ACC112 (cell line): ENCODE data around the gene NNMT.

Source experiments
- H2AFZ ChIP-seq: fragments of 200-600 bp; sonication (generic); one replicate; pipeline ENCODE4 v1.6.0; 2017; ENCODE audit warnings: antibody characterized with exemption, low read length; ENCODE audit not compliant: unreplicated experiment
- H3K27ac ChIP-seq: fragments of 200-600 bp; sonication (generic); 2 replicates; pipeline ENCODE4 v1.5.1; 2014; ENCODE audit warnings: low read depth, mild to moderate bottlenecking, antibody characterized with exemption, low read length, moderate library complexity
- H3K27me3 ChIP-seq: fragments of 200-600 bp; sonication (generic); 2 replicates; pipeline ENCODE4 v1.6.1; 2014; ENCODE audit warnings: mild to moderate bottlenecking, antibody characterized with exemption, low read length, moderate library complexity, mixed read lengths; ENCODE audit not compliant: insufficient read depth
- H3K36me3 ChIP-seq: fragments of 200-600 bp; sonication (generic); 2 replicates; pipeline ENCODE4 v1.6.1; 2016; ENCODE audit warnings: mild to moderate bottlenecking, antibody characterized with exemption, low read length, moderate library complexity, mixed read lengths; ENCODE audit not compliant: insufficient read depth
- H3K4me1 ChIP-seq: fragments of 200-600 bp; sonication (generic); one replicate; pipeline ENCODE4 v1.6.1; 2016; ENCODE audit warnings: low read length, mixed read lengths; ENCODE audit not compliant: insufficient read depth, unreplicated experiment, control insufficient read depth
- H3K4me3 ChIP-seq: fragments of 200-600 bp; sonication (generic); 2 replicates; pipeline ENCODE4 v1.5.1; 2014; ENCODE audit warnings: mild to moderate bottlenecking, low read depth, low read length
- H3K79me2 ChIP-seq: fragments of 200-600 bp; sonication (generic); one replicate; pipeline ENCODE4 v1.6.0; 2016; ENCODE audit warnings: low read length; ENCODE audit not compliant: control insufficient read depth, unreplicated experiment, insufficient read depth

The NNMT gene

DNA sequence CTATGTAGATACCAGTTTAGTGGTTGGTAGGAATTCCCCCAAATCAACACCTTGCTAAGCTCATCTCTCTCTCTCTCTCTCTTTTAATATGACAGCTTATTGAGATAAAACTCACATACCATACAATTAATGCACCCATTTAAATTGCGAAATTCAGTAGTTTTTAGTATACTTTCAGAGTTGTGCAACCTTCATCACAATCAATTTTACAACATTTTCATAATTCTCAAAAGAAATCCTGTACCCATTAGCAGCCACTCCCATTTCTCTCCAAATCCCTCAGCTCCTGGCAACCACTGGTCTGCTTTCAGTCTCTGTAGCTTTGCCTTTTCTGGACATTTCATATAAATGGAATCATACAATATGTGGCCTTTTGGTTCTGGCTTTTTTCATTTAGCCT lies 13.3 kb downstream of the NNMT start:
- peaks cover 38% of the 10 kb centered on the region for H3K36me3 ChIP-seq
- H3K79me2 ChIP-seq, result peaks cover 74% of the 10 kb centered on the region

DNA sequence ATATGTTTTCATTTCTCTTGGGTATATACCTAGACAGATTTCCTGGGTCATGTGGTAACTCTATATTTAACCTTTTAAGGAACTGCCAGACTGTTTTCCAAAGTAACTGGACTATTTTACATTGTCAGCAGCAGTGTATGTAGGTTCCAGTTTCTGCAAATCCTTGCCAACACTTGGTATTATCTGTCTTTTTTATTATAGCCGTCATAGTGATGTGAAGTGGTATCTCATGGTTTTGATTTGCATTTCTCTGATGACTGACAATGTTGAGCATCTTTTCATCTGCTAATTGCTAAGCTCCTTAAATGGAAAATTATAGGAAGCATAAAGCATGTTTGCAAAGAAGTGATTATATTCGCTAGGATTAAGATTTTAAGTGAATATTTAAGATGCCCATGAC lies 13.9 kb downstream of the NNMT start:
- no peaks in the 10 kb centered on the region for H3K27me3 ChIP-seq
- peaks cover 39% of the 10 kb centered on the region for H3K36me3 ChIP-seq
- no peak overlapping the region for H2AFZ ChIP-seq
- H3K4me1 ChIP-seq, result peaks cover 41% of the 10 kb centered on the region
- H3K4me3 ChIP-seq, result 0 out of 2 replicates have a peak overlapping the region, but pooled peaks have one; percentile 50
- H3K79me2 ChIP-seq, result peaks cover 68% of the 10 kb centered on the region
- H3K27ac ChIP-seq, result peak overlapping the region; percentile 96

More for the DNA sequence above, 13.3 kb downstream of the NNMT start:
- H3K27ac ChIP-seq, result peak overlapping the region; percentile 96
- peaks cover 41% of the 10 kb centered on the region for H3K4me1 ChIP-seq
- H2AFZ ChIP-seq, result no peak overlapping the region
- H3K4me3 ChIP-seq, result peak overlapping the region; percentile 50
- H3K27me3 ChIP-seq, result no peaks in the 10 kb centered on the region

GRCh38 chr11:114311946-114312345 lies 15.7 kb downstream of the NNMT start:
- Histone ChIP-seq H3K79me2 (peaks cover 63% of the 10 kb centered on the region), H3K4me1 (peaks cover 39% of the 10 kb centered on the region), H3K27ac (no peak overlapping the region), H3K27me3 (no peaks in the 10 kb centered on the region), H3K4me3 (no peak overlapping the region), H2AFZ (no peak overlapping the region), H3K36me3 (peaks cover 46% of the 10 kb centered on the region)

DNA sequence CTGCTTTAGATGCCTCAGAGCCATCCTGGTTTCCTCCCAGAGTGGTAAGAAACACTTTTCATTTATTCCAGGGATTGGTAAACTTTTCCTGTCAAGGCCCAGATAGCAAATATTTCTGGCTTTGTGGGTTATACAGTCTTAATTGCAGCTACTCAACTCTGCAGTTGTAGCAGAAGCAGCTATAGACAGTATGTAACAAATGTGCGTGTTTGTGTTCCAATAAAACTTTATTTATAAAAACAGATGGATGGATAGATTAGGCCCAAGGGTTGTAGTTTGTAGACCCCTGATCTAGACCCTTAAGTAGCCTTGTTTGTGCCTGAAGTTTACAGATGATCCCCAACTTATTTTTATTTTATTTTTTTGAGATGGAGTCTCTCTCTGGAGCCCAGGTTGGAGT lies 17.9 kb downstream of the NNMT start:
- Histone ChIP-seq H3K4me1 (peaks cover 30% of the 10 kb centered on the region), H3K27me3 (no peaks in the 10 kb centered on the region), H3K79me2 (peaks cover 44% of the 10 kb centered on the region), H2AFZ (no peak overlapping the region), H3K27ac (no peak overlapping the region), H3K36me3 (peaks cover 46% of the 10 kb centered on the region), H3K4me3 (no peak overlapping the region)

GRCh38 chr11:114315749-114316368 lies 19.7 kb downstream of the NNMT start:
- Histone ChIP-seq H3K4me3 (no peak overlapping the region), H3K27ac (peak overlapping the region; percentile 83; the same call in 1 of the 2 replicates), H3K4me1 (peaks cover 24% of the 10 kb centered on the region), H3K36me3 (peaks cover 38% of the 10 kb centered on the region), H3K27me3 (no peaks in the 10 kb centered on the region), H3K79me2 (peaks cover 27% of the 10 kb centered on the region), H2AFZ (no peak overlapping the region)

GRCh38 chr11:114316980-114317786 lies 21.0 kb downstream of the NNMT start:
- peaks cover 14% of the 10 kb centered on the region for H3K79me2 ChIP-seq
- peak overlapping the region; percentile 83 for H3K27ac ChIP-seq

DNA sequence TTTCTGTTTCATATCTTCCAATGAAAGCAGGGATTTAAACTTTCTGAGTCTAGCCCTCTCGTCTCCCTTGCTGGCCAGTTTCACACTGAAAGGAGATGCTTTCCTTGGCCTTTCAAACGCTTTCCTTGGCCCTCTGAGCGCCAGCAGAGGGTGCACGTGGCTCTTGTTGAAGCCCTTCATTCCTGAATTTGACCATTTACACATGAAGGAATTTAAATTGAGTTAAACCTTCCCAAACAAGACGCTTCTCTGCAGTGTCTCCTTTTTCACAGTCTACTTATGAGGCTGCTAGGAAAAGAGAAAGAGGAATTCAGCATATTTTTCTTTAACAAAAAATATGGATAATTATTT lies 21.6 kb downstream of the NNMT start:
- Histone ChIP-seq H2AFZ (no peak overlapping the region), H3K27ac (peak overlapping the region; percentile 83), H3K27me3 (no peaks in the 10 kb centered on the region), H3K79me2 (peaks cover 8% of the 10 kb centered on the region), H3K4me3 (0 out of 2 replicates have a peak overlapping the region, but pooled peaks have one; percentile 2), H3K4me1 (peaks cover 39% of the 10 kb centered on the region), H3K36me3 (peaks cover 22% of the 10 kb centered on the region)

More at GRCh38 chr11:114316980-114317786, 21.0 kb downstream of the NNMT start:
- peaks cover 28% of the 10 kb centered on the region for H3K36me3 ChIP-seq
- H3K27me3 ChIP-seq, result no peaks in the 10 kb centered on the region
- no peak overlapping the region for H2AFZ ChIP-seq
- 0 out of 2 replicates have a peak overlapping the region, but pooled peaks have one; percentile 2 for H3K4me3 ChIP-seq
- peaks cover 35% of the 10 kb centered on the region for H3K4me1 ChIP-seq

DNA sequence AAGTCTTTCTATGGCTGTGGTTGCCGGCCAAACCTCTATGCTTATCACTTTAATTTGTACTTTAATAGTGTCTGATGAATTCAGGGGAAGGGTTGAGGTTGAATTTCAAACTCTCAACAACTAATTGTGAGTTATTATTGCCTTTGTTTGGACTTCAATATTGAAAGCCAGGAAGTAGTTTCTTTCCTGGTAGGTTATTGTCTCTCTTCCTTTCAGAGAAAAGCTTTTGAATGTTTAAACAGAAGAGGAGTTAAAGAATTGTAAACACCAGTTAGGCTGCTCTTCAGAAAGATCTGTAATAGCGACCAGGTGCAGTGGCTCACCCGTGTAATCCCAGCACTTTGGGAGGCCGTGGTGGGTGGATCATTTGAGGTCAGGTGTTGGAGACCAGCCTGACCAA lies 22.2 kb downstream of the NNMT start:
- peak overlapping the region; percentile 83 for H3K27ac ChIP-seq
- no peak overlapping the region for H2AFZ ChIP-seq
- H3K27me3 ChIP-seq, result no peaks in the 10 kb centered on the region
- H3K4me1 ChIP-seq, result peaks cover 39% of the 10 kb centered on the region
- no peak overlapping the region for H3K4me3 ChIP-seq
- peaks cover 5% of the 10 kb centered on the region for H3K79me2 ChIP-seq
- H3K36me3 ChIP-seq, result peaks cover 22% of the 10 kb centered on the region

DNA sequence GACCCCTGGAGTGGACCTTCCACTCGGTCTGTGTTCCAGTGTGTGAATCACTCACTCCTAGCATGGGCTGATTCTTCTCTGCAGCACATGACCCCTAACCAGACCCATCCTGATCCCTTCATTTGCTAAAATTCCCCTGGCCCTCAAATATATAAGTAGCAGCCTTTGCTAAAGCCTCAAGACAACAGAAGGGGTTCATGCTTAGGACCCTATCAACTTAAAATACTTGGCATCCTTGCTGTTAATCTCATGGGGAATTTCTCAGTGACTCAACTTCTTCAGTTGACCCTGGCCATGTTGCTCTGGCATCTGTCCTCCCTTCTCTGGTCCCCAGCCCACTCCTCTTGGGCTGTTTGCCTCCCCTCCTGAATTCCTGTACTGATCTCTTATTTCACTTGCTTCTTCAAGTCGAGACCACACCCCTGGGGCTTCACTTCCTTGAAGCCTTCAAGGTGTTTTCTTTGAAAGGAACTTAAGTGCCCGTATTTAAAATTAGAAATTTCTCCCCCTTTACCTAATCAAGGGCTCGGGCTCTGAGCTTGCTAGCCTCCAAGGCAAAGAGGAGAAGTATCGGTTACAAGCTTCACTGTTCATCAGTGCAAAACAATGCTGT lies 23.6 kb downstream of the NNMT start:
- peaks cover 39% of the 10 kb centered on the region for H3K4me1 ChIP-seq
- H3K4me3 ChIP-seq, result no peak overlapping the region
- no peaks in the 10 kb centered on the region for H3K27me3 ChIP-seq
- H2AFZ ChIP-seq, result no peak overlapping the region
- H3K79me2 ChIP-seq, result no peaks in the 10 kb centered on the region
- H3K36me3 ChIP-seq, result peaks cover 10% of the 10 kb centered on the region; the same call in 1 of the 2 replicates
- H3K27ac ChIP-seq, result no peak overlapping the region

GRCh38 chr11:114321621-114322257 lies 25.5 kb downstream of the NNMT start:
- no peaks in the 10 kb centered on the region for H3K27me3 ChIP-seq
- H3K79me2 ChIP-seq, result no peaks in the 10 kb centered on the region
- H3K36me3 ChIP-seq, result no peaks in the 10 kb centered on the region
- 0 out of 2 replicates have a peak overlapping the region, but pooled peaks have one; percentile 11 for H3K4me3 ChIP-seq
- H2AFZ ChIP-seq, result peak overlapping the region; percentile 63
- peak overlapping the region; percentile 72 for H3K27ac ChIP-seq
- peaks cover 38% of the 10 kb centered on the region for H3K4me1 ChIP-seq
